ENCODE measurements around the gene OR6X1. TPM values are rescaled to one million over a fixed set of nuclear protein-coding genes. Genes with fewer than 3 reads are reported as not detected.

The OR6X1 gene
- total and polyA plus RNA-seq, 9 of the 15 experiments (the other 6 are each of a cell fraction or from before 2014, with no cell fraction given), result not detected

- TF ChIP-seq YY1 (IDR thresholded peaks at IDR 0.05; ENCODE audit: borderline replicate concordance in 1 of 3, control insufficient read depth in 1 of 3, extremely low read depth in 1 of 3, insufficient read depth in 3 of 3, insufficient read length in 1 of 3, insufficient replicate concordance in 2 of 3, low read depth in 1 of 3, low read length in 2 of 3) (peak in 1 of 3 experiments; percentile 10), RBM14 (IDR thresholded peaks at IDR 0.05; ENCODE audit: borderline replicate concordance, insufficient read depth, low read depth, low read length) (no peak), SREBF1 (IDR thresholded peaks at IDR 0.05; ENCODE audit: borderline replicate concordance, low read depth, low read length) (no peak), GATAD2A (IDR thresholded peaks at IDR 0.05) (no peak), TCF7 (IDR thresholded peaks at IDR 0.05; ENCODE audit: borderline replicate concordance) (no peak), SRSF7 (optimal IDR thresholded peaks at IDR 0.05; ENCODE audit: low read depth, low read length) (no peak), ATF2 (CRISPR knock-in tag; IDR thresholded peaks at IDR 0.05) (no peak), RBM17 (IDR thresholded peaks at IDR 0.05; ENCODE audit: borderline replicate concordance, low read depth, low read length) (no peak), SMAD2 (IDR thresholded peaks at IDR 0.05; ENCODE audit: low read depth, low read length) (no peak), MAFF (IDR thresholded peaks at IDR 0.05; ENCODE audit: low read length) (no peak), THRA (IDR thresholded peaks at IDR 0.05) (no peak), HNRNPH1 (optimal IDR thresholded peaks at IDR 0.05; ENCODE audit: low read depth, low read length) (no peak), GABPB2 (CRISPR knock-in tag; conservative IDR thresholded peaks at IDR 0.05) (no peak), ZFP36 (IDR thresholded peaks at IDR 0.05; ENCODE audit: low read depth, low read length, partially characterized antibody) (no peak)
- TF ChIP-seq, protein P1, sequence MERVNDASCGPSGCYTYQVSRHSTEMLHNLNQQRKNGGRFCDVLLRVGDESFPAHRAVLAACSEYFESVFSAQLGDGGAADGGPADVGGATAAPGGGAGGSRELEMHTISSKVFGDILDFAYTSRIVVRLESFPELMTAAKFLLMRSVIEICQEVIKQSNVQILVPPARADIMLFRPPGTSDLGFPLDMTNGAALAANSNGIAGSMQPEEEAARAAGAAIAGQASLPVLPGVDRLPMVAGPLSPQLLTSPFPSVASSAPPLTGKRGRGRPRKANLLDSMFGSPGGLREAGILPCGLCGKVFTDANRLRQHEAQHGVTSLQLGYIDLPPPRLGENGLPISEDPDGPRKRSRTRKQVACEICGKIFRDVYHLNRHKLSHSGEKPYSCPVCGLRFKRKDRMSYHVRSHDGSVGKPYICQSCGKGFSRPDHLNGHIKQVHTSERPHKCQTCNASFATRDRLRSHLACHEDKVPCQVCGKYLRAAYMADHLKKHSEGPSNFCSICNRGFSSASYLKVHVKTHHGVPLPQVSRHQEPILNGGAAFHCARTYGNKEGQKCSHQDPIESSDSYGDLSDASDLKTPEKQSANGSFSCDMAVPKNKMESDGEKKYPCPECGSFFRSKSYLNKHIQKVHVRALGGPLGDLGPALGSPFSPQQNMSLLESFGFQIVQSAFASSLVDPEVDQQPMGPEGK (CRISPR knock-in tag; IDR thresholded peaks at IDR 0.05; ENCODE audit: borderline replicate concordance), result no peak
Measured at GRCh38 chr11:123741159-123742030, 12.9 kb downstream of the OR6X1 start, which contains the start of gene ZNF202 (continued).

Measured in K562 (cell line).